Endothelial cell of coronary artery (primary cell): Measurements from ENCODE around the gene PROX2. TPM values are rescaled to one million over a fixed set of nuclear protein-coding genes. Genes with fewer than 3 reads are reported as not detected.

ENCODE experiments used
- total RNA-seq: library from RNA; depleted of rRNA; stranded (reverse); fragments of >200 nt; gene quantifications from 2 replicates; pipeline ENCODE4 v1.2.3, GENCODE V29; 2014

The PROX2 gene
- not detected in 2 replicates for total RNA-seq

GRCh38 chr14:74875941-74876913 lies at the start of gene PROX2:
PROX2 (minus strand) TSS chr14:74876145; CDS start chr14:74863834, 12,311 bp downstream.

GRCh38 chr14:74922752-74923401 lies 46.9 kb upstream of the PROX2 start, which contains the start of gene RPS6KL1:
RPS6KL1 (minus strand) TSS chr14:74923260; CDS start chr14:74921541, 1,719 bp downstream.

GRCh38 chr14:74881431-74882102 lies 5.6 kb upstream of the PROX2 start, which contains the start of gene DLST:
DLST (plus strand) TSS chr14:74881916; CDS start chr14:74881954, 38 bp downstream.

Other genes with a start within 250 kb of the PROX2 start
- gene AREL1, start 163.1 kb downstream of the PROX2 start, total RNA-seq: 26.6 and 29.6 TPM in 2 replicates
- gene FCF1, start 163.0 kb downstream of the PROX2 start, total RNA-seq: 26.3 and 27.1 TPM in 2 replicates
- gene YLPM1, start 112.8 kb downstream of the PROX2 start, total RNA-seq: 24.3 and 43.1 TPM in 2 replicates
- 50.0 and 63.7 TPM in 2 replicates for gene DLST, start 5.8 kb upstream of the PROX2 start, total RNA-seq
- 6.1 and 11.8 TPM in 2 replicates for gene RPS6KL1, start 47.1 kb upstream of the PROX2 start, total RNA-seq
- gene PGF, start 79.5 kb upstream of the PROX2 start, total RNA-seq: 285 and 395 TPM in 2 replicates
- gene EIF2B2, start 126.8 kb upstream of the PROX2 start, total RNA-seq: 160 and 165 TPM in 2 replicates
- gene MLH3, start 175.3 kb upstream of the PROX2 start, total RNA-seq: 12.8 and 21.7 TPM in 2 replicates
- 8.4 and 10.8 TPM in 2 replicates for gene ACYP1, start 187.9 kb upstream of the PROX2 start, total RNA-seq
- gene ZC2HC1C, start 193.5 kb upstream of the PROX2 start, total RNA-seq: 0.90 and 0.94 TPM in 2 replicates